Neural cell (in vitro differentiated cells): ENCODE results near the gene IL17REL. TPM values are rescaled to one million over a fixed set of nuclear protein-coding genes. Genes with fewer than 3 reads are reported as not detected.

Source experiments
- H2AFZ ChIP-seq: fragments of 200-600, 300-800 bp; sonication (generic), shearing (Covaris generic); 2 replicates; pipeline ENCODE4 v1.6.0; 2014; ENCODE audit warnings: low read depth, mild to moderate bottlenecking, antibody characterized with exemption, low read length, moderate library complexity
- H3F3A ChIP-seq: fragments of 200-600 bp; shearing (Covaris generic); 2 replicates; pipeline ENCODE4 v1.6.1; 2016; ENCODE audit warnings: mild to moderate bottlenecking, moderate library complexity, mixed read lengths, antibody characterized with exemption, low read length; ENCODE audit not compliant: insufficient read depth, poor library complexity, severe bottlenecking
- H3K27ac ChIP-seq: fragments of 200-600, 300-800 bp; sonication (generic), shearing (Covaris generic); 2 replicates; pipeline ENCODE4 v1.5.1; 2014; ENCODE audit warnings: mild to moderate bottlenecking, low read length, moderate library complexity
- H3K27me3 ChIP-seq: fragments of 300-800, 200-600 bp; sonication (generic), shearing (Covaris generic); 2 replicates; pipeline ENCODE4 v1.6.0; 2014; ENCODE audit warnings: mild to moderate bottlenecking, low read depth, low read length, moderate library complexity; ENCODE audit not compliant: insufficient read depth
- H3K36me3 ChIP-seq: fragments of 300-800, 200-600 bp; sonication (generic), shearing (Covaris generic); 2 replicates; pipeline ENCODE4 v1.5.1; 2014; ENCODE audit warnings: mild to moderate bottlenecking, antibody characterized with exemption, low read length, moderate library complexity; ENCODE audit not compliant: insufficient read depth
- H3K4me2 ChIP-seq: fragments of 300-800, 200-600 bp; sonication (generic), shearing (Covaris generic); 2 replicates; pipeline ENCODE4 v1.6.0; 2014; ENCODE audit warnings: mild to moderate bottlenecking, low read length
- H3K4me3 ChIP-seq: fragments of 300-800, 200-600 bp; sonication (generic), shearing (Covaris generic); 2 replicates; pipeline ENCODE4 v1.5.1; 2014; ENCODE audit warnings: mild to moderate bottlenecking, low read length, moderate library complexity
- H3K79me2 ChIP-seq: fragments of 200-600 bp; shearing (Covaris generic); replicated peaks from 2 replicates; pipeline ENCODE4 v1.6.0; 2014; ENCODE audit warnings: mild to moderate bottlenecking, low read length, moderate library complexity; ENCODE audit not compliant: insufficient read depth
- H3K9ac ChIP-seq: fragments of 300-800, 200-600 bp; sonication (generic), shearing (Covaris generic); 2 replicates; pipeline ENCODE4 v1.6.1; 2016; ENCODE audit warnings: mild to moderate bottlenecking, low read length, mixed read lengths
- H3K9me2 ChIP-seq: fragments of 200-600 bp; shearing (Covaris generic); 2 replicates; pipeline ENCODE4 v1.6.1; 2016; ENCODE audit warnings: mild to moderate bottlenecking, low read length, mixed read lengths; ENCODE audit not compliant: insufficient read depth
- H3K9me3 ChIP-seq: fragments of 200-600, 300-800 bp; sonication (generic), shearing (Covaris generic); 2 replicates; pipeline ENCODE4 v1.6.1; 2016; ENCODE audit warnings: mild to moderate bottlenecking, mixed run types, low read length, moderate library complexity, mixed read lengths
- H4K20me1 ChIP-seq: fragments of 200-600 bp; shearing (Covaris generic); 2 replicates; pipeline ENCODE4 v1.6.1; 2016; ENCODE audit warnings: mild to moderate bottlenecking, mixed run types; ENCODE audit not compliant: insufficient read depth
- CTCF ChIP-seq: fragments of 450-650 bp; IDR thresholded peaks from 2 replicates; pipeline ENCODE4 v1.5.1; 2014; ENCODE audit warnings: antibody characterized with exemption, mild to moderate bottlenecking, moderate library complexity; ENCODE audit not compliant: poor library complexity, severe bottlenecking
- EP300 ChIP-seq: fragments of 450-650 bp; conservative IDR thresholded peaks from 2 replicates; pipeline ENCODE4 v1.6.1; 2014; ENCODE audit warnings: antibody characterized with exemption, mild to moderate bottlenecking, moderate library complexity; ENCODE audit not compliant: poor library complexity, severe bottlenecking
- EZH2 ChIP-seq: fragments of 200-600, 300-800 bp; shearing (Covaris generic), sonication (generic); IDR thresholded peaks from 2 replicates; pipeline ENCODE4 v1.6.1; 2014; ENCODE audit warnings: antibody characterized with exemption, low read length, borderline replicate concordance, mild to moderate bottlenecking; ENCODE audit not compliant: insufficient read depth, poor library complexity, severe bottlenecking
- MXI1 ChIP-seq: fragments of 450-650 bp; conservative IDR thresholded peaks from 2 replicates; pipeline ENCODE4 v1.6.1; 2014; ENCODE audit warnings: antibody characterized with exemption, mild to moderate bottlenecking; ENCODE audit not compliant: poor library complexity, severe bottlenecking
- POLR2AphosphoS5 ChIP-seq: IDR thresholded peaks from 2 replicates; pipeline ENCODE4 v1.6.1; 2012
- RAD21 ChIP-seq: fragments of 450-650 bp; conservative IDR thresholded peaks from 2 replicates; pipeline ENCODE4 v1.6.1; 2014; ENCODE audit warnings: antibody characterized with exemption, mild to moderate bottlenecking, moderate library complexity
- REST ChIP-seq: IDR thresholded peaks from 2 replicates; pipeline ENCODE4 v1.6.1; 2012; ENCODE audit warnings: borderline replicate concordance
- SMC3 ChIP-seq: fragments of 450-650 bp; conservative IDR thresholded peaks from 2 replicates; pipeline ENCODE4 v1.6.1; 2014; ENCODE audit warnings: antibody characterized with exemption, mild to moderate bottlenecking, moderate library complexity; ENCODE audit not compliant: poor library complexity
- TAF1 ChIP-seq: IDR thresholded peaks from 2 replicates; pipeline ENCODE4 v1.6.1; 2012; ENCODE audit warnings: low read depth
- polyA plus RNA-seq: library from polyadenylated mRNA; depleted of rRNA; stranded (reverse); fragments of >200 nt; gene quantifications from 2 replicates; pipeline ENCODE4 v1.2.3, GENCODE V29; 2014

The IL17REL gene
- polyA plus RNA-seq, 1 donor from 2014 or later: not detected

GRCh38 chr22:49998718-49999062 is 13.9 kb downstream of the IL17REL start:
- H3F3A ChIP-seq: no peaks in the 10 kb centered on the region
- H3K27ac ChIP-seq: no peak overlapping the region
- H2AFZ ChIP-seq: no peak overlapping the region
- H3K36me3 ChIP-seq: no peaks in the 10 kb centered on the region
- no peaks in the 10 kb centered on the region for H4K20me1 ChIP-seq
- H3K4me2 ChIP-seq: no peak overlapping the region
- H3K9me2 ChIP-seq: no peaks in the 10 kb centered on the region
- H3K9ac ChIP-seq: no peak overlapping the region
- no peaks in the 10 kb centered on the region for H3K79me2 ChIP-seq
- no peak overlapping the region for H3K4me3 ChIP-seq
- no peaks in the 10 kb centered on the region for H3K9me3 ChIP-seq
- H3K27me3 ChIP-seq: peaks cover 9% of the 10 kb centered on the region
- TF ChIP-seq SMC3 (no peak), TAF1 (no peak), POLR2AphosphoS5 (no peak), REST (no peak), EZH2 (no peak), CTCF (no peak), MXI1 (no peak), RAD21 (no peak), EP300 (no peak)

GRCh38 chr22:49997932-49998717 is 14.4 kb downstream of the IL17REL start:
- no peaks in the 10 kb centered on the region for H3K9me2 ChIP-seq
- H3K9me3 ChIP-seq: no peaks in the 10 kb centered on the region
- TF ChIP-seq MXI1 (no peak), SMC3 (no peak), RAD21 (no peak), REST (no peak), CTCF (no peak), EP300 (no peak), EZH2 (no peak)
- no peak overlapping the region for H3K9ac ChIP-seq
- H3K4me2 ChIP-seq: no peak overlapping the region
- H3K27ac ChIP-seq: no peak overlapping the region
- peaks cover 9% of the 10 kb centered on the region for H3K27me3 ChIP-seq
- H3K79me2 ChIP-seq: no peaks in the 10 kb centered on the region
- no peak overlapping the region for H3K4me3 ChIP-seq
- no peaks in the 10 kb centered on the region for H4K20me1 ChIP-seq
- H3K36me3 ChIP-seq: no peaks in the 10 kb centered on the region
- H2AFZ ChIP-seq: no peak overlapping the region
- H3F3A ChIP-seq: no peaks in the 10 kb centered on the region
